Bronchial epithelial cell (primary cell): ENCODE results near the gene HEG1. TPM values are rescaled to one million over a fixed set of nuclear protein-coding genes. Genes with fewer than 3 reads are reported as not detected.

Experiments used
- DNase-seq: peaks from one replicate; pipeline ENCODE4 v3.0.0-alpha.2; 2010; ENCODE audit warnings: low read depth
- FAIRE-seq: peaks from 2 replicates; lab custom pipeline; 2011; peaks lifted over from hg19 to GRCh38; lab: Jason Lieb, UNC
- H3K27me3 ChIP-seq: 2 replicates; pipeline ENCODE4 v1.5.1; 2011; ENCODE audit warnings: low read length; ENCODE audit not compliant: control insufficient read depth, insufficient read depth
- H3K36me3 ChIP-seq: 2 replicates; pipeline ENCODE4 v1.5.1; 2011; ENCODE audit warnings: low read length; ENCODE audit not compliant: control insufficient read depth, insufficient read depth
- H3K4me3 ChIP-seq: 2 replicates; pipeline ENCODE4 v1.5.1; 2011; ENCODE audit warnings: mild to moderate bottlenecking, low read depth, low read length, control low read depth
- CTCF ChIP-seq: IDR thresholded peaks from 2 replicates; pipeline ENCODE4 v1.5.1; 2011; ENCODE audit warnings: mild to moderate bottlenecking, moderate library complexity, low read length, control low read depth, inconsistent platforms; ENCODE audit not compliant: insufficient read depth, severe bottlenecking
- total RNA-seq: library from RNA; depleted of rRNA; stranded (reverse); fragments of >200 nt; gene quantifications from 2 replicates; pipeline ENCODE4 v1.2.1, GENCODE V29; 2014

The HEG1 gene
- total RNA-seq, 1 donor from 2014 or later: 7.1 TPM

GRCh38 chr3:124967964-124968363 lies 87.8 kb downstream of the HEG1 start:
- FAIRE-seq (no peak), DNase-seq (no peak)
- peaks cover 4% of the 10 kb centered on the region for H3K36me3 ChIP-seq

GRCh38 chr3:124966521-124967445 lies 89.0 kb downstream of the HEG1 start:
- peaks cover 2% of the 10 kb centered on the region for H3K36me3 ChIP-seq
- no peak for FAIRE-seq
- no peak for TF ChIP-seq CTCF
- no peak overlapping the region for H3K4me3 ChIP-seq
- no peak for DNase-seq
- no peaks in the 10 kb centered on the region for H3K27me3 ChIP-seq

More at GRCh38 chr3:124967964-124968363, 87.8 kb downstream of the HEG1 start:
- Histone ChIP-seq H3K27me3 (no peaks in the 10 kb centered on the region), H3K4me3 (no peak overlapping the region)
- no peak for TF ChIP-seq CTCF

- no peaks in the 10 kb centered on the region for H3K27me3 ChIP-seq
- FAIRE-seq (no peak), DNase-seq (no peak)
- TF ChIP-seq CTCF: no peak
- H3K36me3 ChIP-seq: peaks cover 2% of the 10 kb centered on the region
- H3K4me3 ChIP-seq: no peak overlapping the region
Observed at GRCh38 chr3:124965413-124965812, 90.4 kb downstream of the HEG1 start.

GRCh38 chr3:124964387-124964786 lies 91.4 kb downstream of the HEG1 start:
- H3K27me3 ChIP-seq: no peaks in the 10 kb centered on the region
- no peak for TF ChIP-seq CTCF
- FAIRE-seq: no peak
- no peak overlapping the region for H3K4me3 ChIP-seq
- DNase-seq: no peak
- H3K36me3 ChIP-seq: no peaks in the 10 kb centered on the region

GRCh38 chr3:124963755-124964154 lies 92.0 kb downstream of the HEG1 start:
- FAIRE-seq (no peak), DNase-seq (no peak)
- H3K4me3 ChIP-seq: no peak overlapping the region
- no peak for TF ChIP-seq CTCF
- H3K27me3 ChIP-seq: no peaks in the 10 kb centered on the region
- no peaks in the 10 kb centered on the region for H3K36me3 ChIP-seq
